Measurements from ENCODE around the gene TRIM8.

Gene TRIM8

GRCh38 chr10:102650655-102651454, 6.6 kb downstream of the TRIM8 start:
- Histone ChIP-seq H3K36me3 (ENCODE audit: insufficient read depth, low read length) (peaks cover 25% of the 10 kb centered on the region), H3K79me2 (ENCODE audit: insufficient read depth, low read length) (peaks cover 9% of the 10 kb centered on the region; the same call in 1 of the 2 replicates), H3K27ac (ENCODE audit: low read depth, low read length, poor library complexity, severe bottlenecking) (peak overlapping the region; percentile 98), H3K4me1 (ENCODE audit: insufficient read depth, low read length, severe bottlenecking) (peaks cover 79% of the 10 kb centered on the region), H3F3A (ENCODE audit: insufficient read depth, low read length) (peaks cover 9% of the 10 kb centered on the region), H3K9ac (ENCODE audit: low read length) (peak overlapping the region; percentile 83), H3K27me3 (ENCODE audit: insufficient read depth, low read length) (no peaks in the 10 kb centered on the region), H2AFZ (ENCODE audit: low read length) (no peak overlapping the region), H3K9me3 (ENCODE audit: low read length) (no peaks in the 10 kb centered on the region), H4K20me1 (ENCODE audit: insufficient read depth, low read length) (no peaks in the 10 kb centered on the region), H3K9me2 (ENCODE audit: low read depth, low read length) (no peaks in the 10 kb centered on the region), H3K4me2 (ENCODE audit: low read length) (peak overlapping the region; percentile 94), H3K4me3 (ENCODE audit: low read depth, low read length, poor library complexity, severe bottlenecking) (peak overlapping the region; percentile 90)
- no peak for TF ChIP-seq CTCF (IDR thresholded peaks at IDR 0.05; ENCODE audit: low read length)
- no peak for TF ChIP-seq EZH2 (IDR thresholded peaks at IDR 0.05; ENCODE audit: borderline replicate concordance, low read length)

GRCh38 chr10:102651455-102652169, 7.3 kb downstream of the TRIM8 start:
- TF ChIP-seq CTCF (IDR thresholded peaks at IDR 0.05; ENCODE audit: low read length) (no peak), EZH2 (IDR thresholded peaks at IDR 0.05; ENCODE audit: borderline replicate concordance, low read length) (no peak)
- no peak overlapping the region for H2AFZ ChIP-seq (ENCODE audit: low read length)
- H3K79me2 ChIP-seq (ENCODE audit: insufficient read depth, low read length): peaks cover 9% of the 10 kb centered on the region; the same call in 1 of the 2 replicates
- peaks cover 9% of the 10 kb centered on the region for H3F3A ChIP-seq (ENCODE audit: insufficient read depth, low read length)
- peak overlapping the region; percentile 90 for H3K4me3 ChIP-seq (ENCODE audit: low read depth, low read length, poor library complexity, severe bottlenecking)
- peak overlapping the region; percentile 94 for H3K4me2 ChIP-seq (ENCODE audit: low read length)
- H3K27me3 ChIP-seq (ENCODE audit: insufficient read depth, low read length): no peaks in the 10 kb centered on the region
- H3K27ac ChIP-seq (ENCODE audit: low read depth, low read length, poor library complexity, severe bottlenecking): peak overlapping the region; percentile 98
- H3K9ac ChIP-seq (ENCODE audit: low read length): peak overlapping the region; percentile 83; the same call in 1 of the 2 replicates
- peaks cover 72% of the 10 kb centered on the region for H3K4me1 ChIP-seq (ENCODE audit: insufficient read depth, low read length, severe bottlenecking)
- peaks cover 32% of the 10 kb centered on the region for H3K36me3 ChIP-seq (ENCODE audit: insufficient read depth, low read length)
- H3K9me2 ChIP-seq (ENCODE audit: low read depth, low read length): no peaks in the 10 kb centered on the region
- no peaks in the 10 kb centered on the region for H3K9me3 ChIP-seq (ENCODE audit: low read length)
- no peaks in the 10 kb centered on the region for H4K20me1 ChIP-seq (ENCODE audit: insufficient read depth, low read length)

GRCh38 chr10:102652170-102652916, 8.1 kb downstream of the TRIM8 start:
- Histone ChIP-seq H3K9me2 (ENCODE audit: low read depth, low read length) (no peaks in the 10 kb centered on the region), H3K36me3 (ENCODE audit: insufficient read depth, low read length) (peaks cover 38% of the 10 kb centered on the region), H4K20me1 (ENCODE audit: insufficient read depth, low read length) (no peaks in the 10 kb centered on the region), H3F3A (ENCODE audit: insufficient read depth, low read length) (peaks cover 9% of the 10 kb centered on the region), H3K27ac (ENCODE audit: low read depth, low read length, poor library complexity, severe bottlenecking) (peak overlapping the region; percentile 98), H3K4me2 (ENCODE audit: low read length) (peak overlapping the region; percentile 94), H3K4me3 (ENCODE audit: low read depth, low read length, poor library complexity, severe bottlenecking) (peak overlapping the region; percentile 90), H3K79me2 (ENCODE audit: insufficient read depth, low read length) (peaks cover 9% of the 10 kb centered on the region; the same call in 1 of the 2 replicates), H3K9me3 (ENCODE audit: low read length) (no peaks in the 10 kb centered on the region), H3K4me1 (ENCODE audit: insufficient read depth, low read length, severe bottlenecking) (peaks cover 67% of the 10 kb centered on the region), H3K9ac (ENCODE audit: low read length) (peak overlapping the region; percentile 83; the same call in 1 of the 2 replicates), H2AFZ (ENCODE audit: low read length) (no peak overlapping the region), H3K27me3 (ENCODE audit: insufficient read depth, low read length) (no peaks in the 10 kb centered on the region)
- TF ChIP-seq CTCF (IDR thresholded peaks at IDR 0.05; ENCODE audit: low read length) (no peak), EZH2 (IDR thresholded peaks at IDR 0.05; ENCODE audit: borderline replicate concordance, low read length) (no peak)
